Neural cell (in vitro differentiated cells): Measurements from ENCODE around the gene HSPB2. TPM values are rescaled to one million over a fixed set of nuclear protein-coding genes. Genes with fewer than 3 reads are reported as not detected.

Experiments used
- H2AFZ ChIP-seq: fragments of 200-600, 300-800 bp; sonication (generic), shearing (Covaris generic); 2 replicates; pipeline ENCODE4 v1.6.0; 2014; ENCODE audit warnings: low read depth, mild to moderate bottlenecking, antibody characterized with exemption, low read length, moderate library complexity
- H3F3A ChIP-seq: fragments of 200-600 bp; shearing (Covaris generic); 2 replicates; pipeline ENCODE4 v1.6.1; 2016; ENCODE audit warnings: mild to moderate bottlenecking, moderate library complexity, mixed read lengths, antibody characterized with exemption, low read length; ENCODE audit not compliant: insufficient read depth, poor library complexity, severe bottlenecking
- H3K27ac ChIP-seq: fragments of 200-600, 300-800 bp; sonication (generic), shearing (Covaris generic); 2 replicates; pipeline ENCODE4 v1.5.1; 2014; ENCODE audit warnings: mild to moderate bottlenecking, low read length, moderate library complexity
- H3K27me3 ChIP-seq: fragments of 300-800, 200-600 bp; sonication (generic), shearing (Covaris generic); 2 replicates; pipeline ENCODE4 v1.6.0; 2014; ENCODE audit warnings: mild to moderate bottlenecking, low read depth, low read length, moderate library complexity; ENCODE audit not compliant: insufficient read depth
- H3K36me3 ChIP-seq: fragments of 300-800, 200-600 bp; sonication (generic), shearing (Covaris generic); 2 replicates; pipeline ENCODE4 v1.5.1; 2014; ENCODE audit warnings: mild to moderate bottlenecking, antibody characterized with exemption, low read length, moderate library complexity; ENCODE audit not compliant: insufficient read depth
- H3K4me2 ChIP-seq: fragments of 300-800, 200-600 bp; sonication (generic), shearing (Covaris generic); 2 replicates; pipeline ENCODE4 v1.6.0; 2014; ENCODE audit warnings: mild to moderate bottlenecking, low read length
- H3K4me3 ChIP-seq: fragments of 300-800, 200-600 bp; sonication (generic), shearing (Covaris generic); 2 replicates; pipeline ENCODE4 v1.5.1; 2014; ENCODE audit warnings: mild to moderate bottlenecking, low read length, moderate library complexity
- H3K79me2 ChIP-seq: fragments of 200-600 bp; shearing (Covaris generic); replicated peaks from 2 replicates; pipeline ENCODE4 v1.6.0; 2014; ENCODE audit warnings: mild to moderate bottlenecking, low read length, moderate library complexity; ENCODE audit not compliant: insufficient read depth
- H3K9ac ChIP-seq: fragments of 300-800, 200-600 bp; sonication (generic), shearing (Covaris generic); 2 replicates; pipeline ENCODE4 v1.6.1; 2016; ENCODE audit warnings: mild to moderate bottlenecking, low read length, mixed read lengths
- H3K9me2 ChIP-seq: fragments of 200-600 bp; shearing (Covaris generic); 2 replicates; pipeline ENCODE4 v1.6.1; 2016; ENCODE audit warnings: mild to moderate bottlenecking, low read length, mixed read lengths; ENCODE audit not compliant: insufficient read depth
- H3K9me3 ChIP-seq: fragments of 200-600, 300-800 bp; sonication (generic), shearing (Covaris generic); 2 replicates; pipeline ENCODE4 v1.6.1; 2016; ENCODE audit warnings: mild to moderate bottlenecking, mixed run types, low read length, moderate library complexity, mixed read lengths
- H4K20me1 ChIP-seq: fragments of 200-600 bp; shearing (Covaris generic); 2 replicates; pipeline ENCODE4 v1.6.1; 2016; ENCODE audit warnings: mild to moderate bottlenecking, mixed run types; ENCODE audit not compliant: insufficient read depth
- EP300 ChIP-seq: fragments of 450-650 bp; conservative IDR thresholded peaks from 2 replicates; pipeline ENCODE4 v1.6.1; 2014; ENCODE audit warnings: antibody characterized with exemption, mild to moderate bottlenecking, moderate library complexity; ENCODE audit not compliant: poor library complexity, severe bottlenecking
- EZH2 ChIP-seq: fragments of 200-600, 300-800 bp; shearing (Covaris generic), sonication (generic); IDR thresholded peaks from 2 replicates; pipeline ENCODE4 v1.6.1; 2014; ENCODE audit warnings: antibody characterized with exemption, low read length, borderline replicate concordance, mild to moderate bottlenecking; ENCODE audit not compliant: insufficient read depth, poor library complexity, severe bottlenecking
- MXI1 ChIP-seq: fragments of 450-650 bp; conservative IDR thresholded peaks from 2 replicates; pipeline ENCODE4 v1.6.1; 2014; ENCODE audit warnings: antibody characterized with exemption, mild to moderate bottlenecking; ENCODE audit not compliant: poor library complexity, severe bottlenecking
- POLR2AphosphoS5 ChIP-seq: IDR thresholded peaks from 2 replicates; pipeline ENCODE4 v1.6.1; 2012
- RAD21 ChIP-seq: fragments of 450-650 bp; conservative IDR thresholded peaks from 2 replicates; pipeline ENCODE4 v1.6.1; 2014; ENCODE audit warnings: antibody characterized with exemption, mild to moderate bottlenecking, moderate library complexity
- REST ChIP-seq: IDR thresholded peaks from 2 replicates; pipeline ENCODE4 v1.6.1; 2012; ENCODE audit warnings: borderline replicate concordance
- SMC3 ChIP-seq: fragments of 450-650 bp; conservative IDR thresholded peaks from 2 replicates; pipeline ENCODE4 v1.6.1; 2014; ENCODE audit warnings: antibody characterized with exemption, mild to moderate bottlenecking, moderate library complexity; ENCODE audit not compliant: poor library complexity
- TAF1 ChIP-seq: IDR thresholded peaks from 2 replicates; pipeline ENCODE4 v1.6.1; 2012; ENCODE audit warnings: low read depth
- polyA plus RNA-seq: library from polyadenylated mRNA; depleted of rRNA; stranded (reverse); fragments of >200 nt; gene quantifications from 2 replicates; pipeline ENCODE4 v1.2.3, GENCODE V29; 2014
- TF ChIP-seq, protein P1 (sequence below): fragments of 450-650 bp; IDR thresholded peaks from 2 replicates; pipeline ENCODE4 v1.5.1; 2014; ENCODE audit warnings: antibody characterized with exemption, mild to moderate bottlenecking, moderate library complexity; ENCODE audit not compliant: poor library complexity, severe bottlenecking

Gene HSPB2
- polyA plus RNA-seq, 1 donor from 2014 or later, result not detected

DNA sequence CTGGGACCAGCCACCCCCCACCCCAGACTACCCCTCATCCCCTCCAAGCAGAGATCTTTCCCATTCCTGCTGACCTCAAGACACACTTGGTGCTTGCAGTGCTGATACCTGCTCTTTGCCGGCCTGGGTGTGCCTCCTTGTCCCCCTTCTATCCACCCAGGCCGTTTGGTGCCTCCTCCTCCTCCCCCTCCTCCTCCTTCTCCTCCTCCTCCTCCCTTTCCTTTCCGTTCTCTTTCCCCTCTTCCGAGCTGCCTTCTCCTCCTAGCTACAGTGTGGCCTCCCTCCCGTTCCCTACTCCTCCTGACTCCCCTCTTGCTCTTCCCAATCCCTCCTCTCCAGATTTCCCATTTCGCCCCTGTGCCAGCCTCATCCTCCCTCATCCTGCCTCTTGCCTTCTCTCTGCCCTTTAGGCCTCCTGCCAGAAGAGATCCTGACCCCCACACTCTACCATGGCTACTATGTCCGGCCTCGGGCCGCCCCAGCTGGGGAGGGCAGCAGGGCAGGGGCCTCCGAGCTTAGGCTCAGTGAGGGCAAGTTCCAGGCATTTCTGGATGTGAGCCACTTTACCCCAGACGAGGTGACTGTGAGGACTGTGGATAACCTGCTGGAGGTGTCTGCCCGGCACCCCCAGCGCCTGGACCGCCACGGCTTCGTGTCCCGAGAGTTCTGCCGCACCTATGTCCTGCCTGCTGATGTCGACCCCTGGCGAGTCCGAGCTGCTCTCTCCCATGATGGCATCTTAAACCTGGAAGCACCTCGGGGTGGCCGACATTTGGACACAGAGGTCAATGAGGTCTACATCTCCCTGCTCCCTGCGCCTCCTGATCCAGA lies 712 bp downstream of the HSPB2 start:
- H3K27me3 ChIP-seq, result no peaks in the 10 kb centered on the region
- H3K9ac ChIP-seq, result no peak overlapping the region

DNA sequence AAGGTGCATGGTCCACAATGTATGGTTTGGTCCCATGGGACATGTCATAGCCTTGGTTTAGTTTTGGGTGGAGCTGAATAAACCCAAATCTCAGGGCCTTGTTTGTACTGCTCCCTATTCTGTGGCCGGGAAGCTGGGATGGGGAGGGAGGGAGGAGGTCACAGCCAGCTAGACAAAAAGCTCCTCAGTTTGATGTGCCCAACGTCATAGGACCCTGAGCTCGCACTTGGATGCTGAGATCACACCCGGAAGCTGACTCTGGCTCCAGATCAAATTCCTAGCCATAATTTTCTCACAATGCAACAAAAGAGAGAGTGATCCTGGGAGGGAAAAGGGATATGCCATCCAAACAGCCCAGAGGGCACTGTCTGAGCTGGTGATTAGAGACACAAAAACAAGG lies 1.5 kb downstream of the HSPB2 start:
- Histone ChIP-seq H3K4me3 (no peak overlapping the region), H3K36me3 (no peaks in the 10 kb centered on the region), H3K9me3 (no peaks in the 10 kb centered on the region), H3K27me3 (no peaks in the 10 kb centered on the region), H3K79me2 (no peaks in the 10 kb centered on the region), H3F3A (no peaks in the 10 kb centered on the region), H4K20me1 (no peaks in the 10 kb centered on the region), H3K27ac (no peak overlapping the region), H3K9me2 (no peaks in the 10 kb centered on the region), H3K4me2 (no peak overlapping the region), H2AFZ (no peak overlapping the region), H3K9ac (no peak overlapping the region)
- TF ChIP-seq REST, result no peak
- no peak for TF ChIP-seq MXI1
- no peak for TF ChIP-seq POLR2AphosphoS5
- TF ChIP-seq, protein P1, sequence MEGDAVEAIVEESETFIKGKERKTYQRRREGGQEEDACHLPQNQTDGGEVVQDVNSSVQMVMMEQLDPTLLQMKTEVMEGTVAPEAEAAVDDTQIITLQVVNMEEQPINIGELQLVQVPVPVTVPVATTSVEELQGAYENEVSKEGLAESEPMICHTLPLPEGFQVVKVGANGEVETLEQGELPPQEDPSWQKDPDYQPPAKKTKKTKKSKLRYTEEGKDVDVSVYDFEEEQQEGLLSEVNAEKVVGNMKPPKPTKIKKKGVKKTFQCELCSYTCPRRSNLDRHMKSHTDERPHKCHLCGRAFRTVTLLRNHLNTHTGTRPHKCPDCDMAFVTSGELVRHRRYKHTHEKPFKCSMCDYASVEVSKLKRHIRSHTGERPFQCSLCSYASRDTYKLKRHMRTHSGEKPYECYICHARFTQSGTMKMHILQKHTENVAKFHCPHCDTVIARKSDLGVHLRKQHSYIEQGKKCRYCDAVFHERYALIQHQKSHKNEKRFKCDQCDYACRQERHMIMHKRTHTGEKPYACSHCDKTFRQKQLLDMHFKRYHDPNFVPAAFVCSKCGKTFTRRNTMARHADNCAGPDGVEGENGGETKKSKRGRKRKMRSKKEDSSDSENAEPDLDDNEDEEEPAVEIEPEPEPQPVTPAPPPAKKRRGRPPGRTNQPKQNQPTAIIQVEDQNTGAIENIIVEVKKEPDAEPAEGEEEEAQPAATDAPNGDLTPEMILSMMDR, result no peak
- TF ChIP-seq RAD21, result no peak
- TF ChIP-seq TAF1, result no peak
- TF ChIP-seq SMC3, result no peak
- no peak for TF ChIP-seq EP300
- no peak for TF ChIP-seq EZH2

More for the DNA sequence above, 712 bp downstream of the HSPB2 start:
- H3F3A ChIP-seq, result no peaks in the 10 kb centered on the region
- H3K9me3 ChIP-seq, result no peaks in the 10 kb centered on the region
- no peaks in the 10 kb centered on the region for H3K79me2 ChIP-seq
- no peak overlapping the region for H3K4me3 ChIP-seq
- H3K9me2 ChIP-seq, result no peaks in the 10 kb centered on the region
- H3K4me2 ChIP-seq, result no peak overlapping the region
- TF ChIP-seq POLR2AphosphoS5, result no peak
- no peak for TF ChIP-seq SMC3
- no peak for TF ChIP-seq MXI1
- no peak for TF ChIP-seq REST
- no peak for TF ChIP-seq EP300
- H3K36me3 ChIP-seq, result no peaks in the 10 kb centered on the region
- no peak overlapping the region for H2AFZ ChIP-seq
- H4K20me1 ChIP-seq, result no peaks in the 10 kb centered on the region
- no peak overlapping the region for H3K27ac ChIP-seq
